Amniotic stem cell (primary cell): ENCODE results near the gene ABCC6.
"Not testable (repeated sequence)": the region's sequence is repeated elsewhere in the genome, so short reads cannot be mapped to it uniquely, and the experiment has no call there.

ENCODE experiments used
- DNase-seq: peaks from one replicate; lab custom pipeline; 2025; lab: John Stamatoyannopoulos, UW

The ABCC6 gene

DNA sequence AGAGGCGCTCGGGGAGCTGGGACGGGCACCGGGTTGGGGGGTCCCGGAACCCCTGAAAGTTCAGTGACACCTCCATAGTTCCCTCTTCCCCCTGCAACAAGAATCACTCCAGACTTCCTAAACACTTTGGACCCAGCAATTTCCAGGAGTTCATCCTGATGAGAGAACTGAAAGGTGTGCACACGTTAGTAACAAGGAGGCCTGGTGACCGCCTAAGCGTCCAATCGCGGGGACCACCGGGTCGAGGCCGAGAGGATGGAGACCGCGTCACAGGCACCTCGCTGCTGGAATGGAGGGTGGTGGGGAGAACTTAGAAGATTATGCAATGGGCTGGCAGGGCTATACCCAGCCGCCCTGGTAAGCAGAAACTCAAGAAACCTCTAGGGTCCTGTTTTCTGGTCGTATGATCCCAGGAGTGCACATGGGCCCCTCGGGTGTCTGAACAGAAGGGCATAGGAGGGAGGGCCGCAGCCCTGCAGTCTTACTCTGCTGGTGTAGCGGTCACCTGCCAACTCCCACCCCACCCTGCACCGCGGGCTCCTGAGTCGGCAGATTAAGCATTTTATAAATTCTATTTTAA is 458 bp upstream of the ABCC6 start:
- DNase-seq, result not testable (repeated sequence)

DNA sequence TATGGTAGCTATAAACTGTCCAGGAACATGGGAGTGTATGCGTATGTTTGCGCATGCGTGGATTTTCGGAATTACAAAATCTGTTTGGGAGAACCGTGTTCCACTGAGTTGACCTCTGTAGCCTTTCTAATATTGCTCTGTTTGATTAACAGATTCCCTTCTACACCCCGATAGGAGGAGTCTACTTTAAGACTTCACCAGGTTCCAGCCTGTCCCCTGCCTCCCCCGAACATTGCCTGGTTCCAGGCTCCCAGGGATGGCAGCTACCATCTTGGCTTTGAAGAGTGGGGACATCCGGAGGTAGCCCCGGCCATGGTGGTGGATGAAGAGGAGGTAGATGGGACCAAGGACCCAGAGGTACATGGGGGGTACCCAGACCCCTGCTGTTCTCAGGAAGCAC is 1.9 kb downstream of the ABCC6 start:
- not testable (repeated sequence) for DNase-seq

DNA sequence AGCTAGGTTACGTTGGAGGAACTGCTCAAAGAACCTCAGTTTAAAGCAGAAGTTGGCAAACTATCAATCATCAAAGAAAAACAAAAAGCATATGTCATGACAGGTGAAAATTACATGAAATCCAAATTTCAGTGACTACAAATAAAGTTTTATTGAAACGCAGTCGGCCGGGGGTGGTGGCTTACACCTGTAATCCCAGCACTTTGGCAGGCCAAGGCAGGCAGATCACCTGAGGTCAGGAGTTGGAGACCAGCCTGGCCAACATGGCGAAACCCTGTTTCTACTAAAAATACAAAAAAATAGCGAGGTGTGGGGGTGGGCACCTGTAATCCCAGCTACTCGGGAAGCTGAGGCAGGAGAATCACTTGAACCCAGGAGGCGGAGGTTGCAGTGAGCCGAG is 2.8 kb downstream of the ABCC6 start:
- DNase-seq, result not testable (repeated sequence)

DNA sequence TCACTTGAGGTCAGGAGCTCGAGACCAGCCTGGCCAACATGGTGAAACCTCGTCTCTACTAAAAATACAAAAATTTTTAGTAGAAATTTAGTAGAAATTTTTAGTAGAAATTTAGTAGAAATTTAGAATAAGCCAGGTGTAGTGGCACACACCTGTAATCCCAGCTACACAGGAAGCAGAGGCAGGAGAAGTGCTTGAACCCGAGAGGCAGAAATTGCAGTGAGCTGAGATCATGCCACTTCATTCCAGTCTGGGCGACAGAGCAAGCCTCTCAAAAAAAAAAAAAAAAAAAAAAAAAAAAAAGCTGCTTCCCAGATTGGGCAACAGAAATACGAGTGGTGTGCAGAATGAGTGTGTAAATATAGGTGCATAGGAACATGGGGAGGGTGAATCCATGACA is 4.5 kb downstream of the ABCC6 start:
- not testable (repeated sequence) for DNase-seq

DNA sequence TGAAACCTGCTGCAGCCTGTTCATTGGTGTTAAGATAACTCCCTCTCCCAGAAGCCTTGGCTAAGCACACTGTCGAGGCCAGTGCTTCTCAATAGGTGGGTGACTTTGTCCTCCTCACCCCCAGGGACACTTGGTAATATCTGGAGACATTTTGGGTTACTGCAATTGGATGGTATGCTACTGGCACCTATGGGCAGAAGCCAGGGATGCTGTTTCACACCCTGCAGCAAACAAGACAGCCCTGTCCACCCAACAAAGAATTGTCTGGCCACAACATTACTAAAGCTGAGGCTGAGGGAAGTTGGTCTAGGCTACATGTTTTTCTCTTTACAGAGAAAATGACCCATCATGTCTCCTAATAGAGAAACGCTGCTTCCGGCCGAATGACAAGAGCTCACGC is 4.9 kb downstream of the ABCC6 start:
- DNase-seq, result not testable (repeated sequence)

DNA sequence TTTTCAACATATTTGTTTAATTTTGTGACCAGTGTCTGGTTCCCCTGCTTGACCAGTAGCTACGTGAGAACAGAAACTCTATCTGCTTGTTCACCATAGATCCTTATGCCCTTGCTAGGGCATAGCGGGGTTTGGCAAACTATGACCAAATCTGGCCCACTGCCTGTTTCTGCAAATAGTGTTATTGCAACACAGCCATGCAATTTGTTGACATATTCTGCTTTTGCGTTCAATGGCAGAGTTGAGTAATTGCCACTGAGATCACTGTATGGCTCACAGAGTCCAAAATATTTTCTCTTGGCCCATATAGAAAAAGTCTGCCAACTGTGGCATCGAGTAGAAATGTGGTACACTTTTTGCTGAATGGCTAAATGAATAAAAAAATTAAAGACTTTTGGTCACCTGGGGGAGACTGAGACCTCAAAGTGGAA is 9.4 kb downstream of the ABCC6 start:
- not testable (repeated sequence) for DNase-seq

DNA sequence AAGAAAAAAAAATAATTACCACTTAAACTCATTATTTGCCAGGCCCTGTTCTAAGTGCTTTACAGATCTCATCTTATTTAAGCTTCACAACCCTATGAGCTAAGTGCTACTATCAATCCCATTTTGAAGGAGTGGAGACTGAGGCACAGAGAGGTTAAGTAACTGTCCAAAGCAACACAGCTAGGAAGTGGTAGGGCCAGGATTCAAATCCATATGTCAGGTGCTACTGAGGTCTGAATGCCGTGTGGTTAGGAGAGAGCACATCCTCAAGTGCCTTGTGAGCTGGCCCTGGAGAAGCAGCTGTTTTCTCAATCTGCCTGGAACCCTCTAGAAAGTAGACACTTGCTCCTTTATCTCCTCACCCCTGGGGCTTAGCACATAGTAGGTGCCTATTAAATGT is 11.9 kb downstream of the ABCC6 start:
- DNase-seq, result not testable (repeated sequence)

DNA sequence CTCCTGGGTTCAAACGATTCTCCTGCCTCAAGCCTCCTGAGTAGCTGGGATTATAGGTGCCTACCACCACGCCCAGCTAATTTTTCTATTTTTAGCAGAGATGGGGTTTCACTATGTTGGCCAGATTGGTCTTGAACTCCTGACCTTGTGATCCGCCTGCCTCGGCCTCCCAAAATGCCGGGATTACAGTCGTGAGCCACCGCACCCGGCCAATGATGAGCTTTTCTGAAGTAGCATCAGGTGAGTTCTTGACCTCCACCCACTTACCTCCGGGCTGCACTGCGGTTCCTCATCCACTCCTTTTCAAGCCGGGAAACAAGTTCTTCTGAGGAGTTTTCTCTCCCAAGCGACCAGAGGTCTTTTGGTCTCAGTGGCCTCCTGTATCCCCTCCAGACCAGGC is 14.8 kb downstream of the ABCC6 start:
- DNase-seq, result not testable (repeated sequence)

DNA sequence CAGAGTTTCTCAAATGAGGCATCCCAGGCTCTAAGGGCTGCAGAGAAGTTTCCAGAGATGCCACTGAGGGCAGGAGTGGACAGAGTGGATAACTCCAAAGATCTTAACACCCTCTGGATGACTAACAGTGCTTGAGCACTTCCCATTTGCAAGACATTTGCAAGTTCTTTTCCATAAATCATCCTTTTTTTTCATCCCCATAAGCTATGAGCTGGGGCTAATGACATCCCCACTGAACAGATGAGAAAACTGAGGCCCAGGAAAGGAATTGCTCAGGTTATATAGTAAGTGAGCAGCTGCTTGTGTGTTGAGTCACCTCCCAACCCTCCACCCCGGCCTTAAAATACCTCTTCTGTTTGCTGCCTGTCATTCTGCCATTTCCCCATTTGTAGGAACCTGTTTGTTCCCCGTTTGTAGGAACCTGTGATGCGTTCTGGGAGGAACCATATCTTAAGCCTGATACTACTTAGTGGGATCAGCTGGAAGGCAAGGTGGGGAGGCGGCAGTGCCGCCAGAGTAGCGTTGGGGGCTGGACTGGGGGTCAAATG is 15.4 kb downstream of the ABCC6 start:
- DNase-seq, result not testable (repeated sequence)

DNA sequence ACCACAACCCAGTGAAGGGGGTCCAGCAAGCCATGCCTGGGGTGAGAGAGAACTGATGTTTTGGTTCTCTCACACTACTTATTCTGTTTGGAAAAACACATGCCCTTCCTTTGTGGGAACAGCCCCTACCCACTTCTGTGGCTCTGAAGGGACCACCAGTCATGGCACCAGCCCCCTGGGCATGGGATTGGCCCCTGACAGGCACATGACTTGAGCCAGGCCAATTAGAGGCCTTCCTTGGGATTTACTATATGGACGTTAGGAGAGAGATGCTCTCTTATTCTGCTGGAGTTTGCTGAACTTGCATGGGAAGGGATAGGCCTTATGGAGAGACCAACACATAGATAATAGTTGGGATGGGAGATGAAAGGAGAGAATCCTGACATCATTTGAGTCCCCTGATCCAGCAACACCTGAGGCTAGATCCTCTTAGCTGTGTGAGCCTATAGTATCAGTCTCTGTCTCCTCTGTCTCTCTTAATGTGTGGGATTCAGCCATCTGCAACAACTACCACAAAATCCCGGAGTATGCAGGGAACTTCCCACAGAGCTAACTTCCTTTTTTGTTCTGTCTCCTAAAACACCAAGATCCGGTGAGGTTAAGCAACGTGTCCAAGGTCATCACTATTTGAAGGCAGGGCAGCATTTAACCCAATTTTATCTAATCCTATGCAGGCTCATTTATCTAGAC is 16.1 kb downstream of the ABCC6 start:
- not testable (repeated sequence) for DNase-seq

DNA sequence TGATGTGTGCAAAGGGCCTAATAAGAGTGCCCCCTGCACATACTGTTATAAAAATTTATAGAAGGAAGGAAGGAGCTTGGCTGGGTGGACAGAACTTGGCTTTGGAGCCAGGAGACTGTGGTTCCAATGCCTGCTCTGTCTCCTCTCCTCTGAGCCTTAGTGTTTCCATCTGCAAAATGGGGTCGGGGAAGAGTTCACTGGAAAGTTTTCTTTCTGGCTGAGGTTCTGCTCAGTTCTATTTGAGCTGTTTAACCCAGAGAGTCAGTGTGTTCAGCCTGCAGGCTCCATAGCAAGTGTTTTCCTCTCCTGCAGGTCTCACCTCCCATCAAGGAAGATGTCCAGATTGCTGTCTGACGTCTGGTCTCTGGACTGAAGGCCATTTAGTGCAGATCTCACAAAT is 17.4 kb downstream of the ABCC6 start:
- DNase-seq, result not testable (repeated sequence)

DNA sequence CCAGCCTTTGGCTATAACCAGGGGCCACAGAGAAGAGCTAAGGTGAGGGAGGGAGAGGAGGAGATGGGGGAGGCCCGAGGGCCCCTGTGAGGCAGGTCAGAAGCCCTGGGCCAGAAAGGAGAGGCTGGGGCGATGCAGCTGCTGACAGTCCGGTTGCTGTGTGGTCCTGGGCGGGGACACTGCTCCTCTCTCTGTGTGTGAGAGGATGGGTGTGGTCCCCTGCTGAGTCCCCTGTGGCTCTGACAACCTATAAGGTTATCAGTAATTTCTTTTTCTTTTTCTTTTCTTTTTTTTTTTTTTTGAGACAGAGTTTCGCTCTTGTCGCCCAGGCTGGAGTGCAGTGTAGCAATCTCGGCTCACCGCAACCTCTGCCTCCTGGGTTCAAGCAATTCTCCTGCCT is 18.7 kb downstream of the ABCC6 start:
- DNase-seq, result not testable (repeated sequence)

DNA sequence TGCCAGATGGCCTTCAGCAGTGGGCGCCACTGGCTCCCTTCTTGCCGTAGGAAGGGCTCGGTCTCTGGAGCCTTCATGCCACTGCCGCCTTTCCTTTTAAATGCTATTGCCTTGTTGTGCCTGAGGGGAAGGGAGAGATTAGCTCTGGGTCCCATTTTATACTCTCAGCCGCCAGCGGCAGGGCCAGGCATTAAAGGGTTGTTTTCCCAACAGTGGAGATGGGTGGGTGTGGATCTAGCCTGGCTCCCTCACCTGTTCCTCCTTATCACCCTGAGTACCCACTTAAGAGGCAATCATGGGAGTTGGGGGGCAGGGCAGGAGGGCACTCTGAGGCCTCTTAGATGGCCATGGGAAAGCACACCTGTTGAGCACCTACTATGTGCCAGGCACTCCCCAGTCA is 19.8 kb downstream of the ABCC6 start:
- DNase-seq, result not testable (repeated sequence)

DNA sequence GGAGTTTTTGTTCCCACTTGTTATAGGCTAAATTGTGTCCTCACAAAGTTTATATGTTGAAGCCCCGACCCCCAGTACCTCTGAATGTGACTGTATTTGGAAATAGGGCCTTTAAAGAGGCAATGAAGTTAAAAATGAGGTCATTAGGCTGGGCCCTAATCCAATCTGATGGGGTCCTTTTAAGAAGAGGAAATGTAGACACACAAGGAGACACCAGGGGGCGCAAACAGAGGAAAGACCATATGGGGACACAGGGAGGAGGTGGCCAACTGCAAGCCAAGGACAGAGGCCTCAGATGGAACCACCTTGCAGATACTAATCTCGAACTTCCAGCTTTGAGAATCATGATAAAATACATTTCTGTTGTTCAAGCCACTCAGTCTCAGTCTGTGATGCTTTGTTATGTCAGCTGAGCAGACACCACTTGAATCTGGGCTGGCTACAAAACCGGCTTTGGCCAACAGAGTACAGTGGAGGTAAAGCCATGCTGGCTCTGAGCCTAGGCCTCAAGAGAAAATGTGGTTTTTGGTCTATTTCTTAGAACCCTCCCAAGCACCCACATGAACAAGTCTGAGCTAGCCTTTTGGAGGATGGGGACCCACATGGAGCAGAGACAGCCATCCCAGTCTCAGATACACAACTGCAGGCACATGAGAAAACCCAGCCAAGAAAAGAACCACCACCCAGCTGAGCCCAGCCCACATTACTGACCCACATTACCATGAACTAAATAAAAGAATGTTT is 20.7 kb downstream of the ABCC6 start:
- DNase-seq, result not testable (repeated sequence)

DNA sequence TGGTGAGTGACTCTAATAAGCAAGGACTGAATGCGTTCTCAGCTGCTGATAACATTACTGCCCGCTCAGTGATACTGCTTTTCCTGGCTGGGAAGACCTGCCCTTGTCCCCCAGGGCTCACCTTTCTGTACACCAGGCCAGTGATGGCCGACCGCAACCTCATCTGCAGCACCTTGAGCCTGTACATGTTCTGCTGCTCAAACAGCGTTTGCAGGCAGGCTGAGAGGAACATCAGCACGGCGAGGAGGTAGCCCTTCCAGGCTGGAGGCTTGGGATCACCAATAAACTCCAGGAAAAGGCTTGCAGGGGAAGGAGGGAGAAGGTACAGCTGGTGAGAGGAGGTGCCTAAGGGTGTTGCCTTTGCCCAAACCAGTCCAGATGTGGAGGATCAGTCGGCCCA is 21.4 kb downstream of the ABCC6 start:
- DNase-seq, result not testable (repeated sequence)

DNA sequence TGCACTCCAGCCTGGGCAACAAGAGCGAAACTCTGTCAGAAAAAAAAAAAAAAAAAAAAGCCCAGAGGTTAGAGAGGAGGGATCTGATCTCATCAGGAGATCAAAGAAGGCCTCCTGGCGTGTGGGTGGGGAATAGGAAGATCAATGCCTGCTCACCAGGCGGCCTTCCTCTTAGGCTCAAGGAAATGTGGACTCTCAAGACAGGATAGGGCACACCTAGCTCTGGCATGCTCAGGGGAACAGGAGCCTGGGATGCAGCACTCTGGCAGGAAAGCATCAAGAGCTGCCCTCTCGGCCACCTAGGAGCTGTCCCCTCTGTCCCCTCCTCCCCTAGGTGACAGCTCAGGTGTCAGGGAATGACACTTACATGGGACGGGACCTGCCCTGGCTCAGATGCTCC is 22.9 kb downstream of the ABCC6 start:
- DNase-seq, result not testable (repeated sequence)

DNA sequence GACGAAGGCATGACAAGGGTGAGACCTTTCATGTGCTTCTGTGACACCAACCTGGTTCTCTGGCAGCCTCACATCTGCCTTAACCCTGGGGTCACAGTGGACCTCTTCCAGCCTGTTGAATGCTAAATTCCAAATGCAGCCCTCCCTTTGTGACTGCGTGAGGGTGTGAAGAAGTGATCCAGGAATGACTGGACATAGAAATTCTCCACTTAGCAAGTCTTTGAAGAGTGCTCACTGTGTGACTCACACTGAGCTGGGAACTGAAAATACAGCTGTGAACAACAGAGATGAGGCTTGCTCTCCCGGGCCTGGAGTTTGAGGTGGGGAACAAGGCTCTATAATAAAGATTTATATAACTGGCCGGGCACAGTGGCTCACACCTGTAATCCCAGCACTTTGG is 23.9 kb downstream of the ABCC6 start:
- DNase-seq, result not testable (repeated sequence)

DNA sequence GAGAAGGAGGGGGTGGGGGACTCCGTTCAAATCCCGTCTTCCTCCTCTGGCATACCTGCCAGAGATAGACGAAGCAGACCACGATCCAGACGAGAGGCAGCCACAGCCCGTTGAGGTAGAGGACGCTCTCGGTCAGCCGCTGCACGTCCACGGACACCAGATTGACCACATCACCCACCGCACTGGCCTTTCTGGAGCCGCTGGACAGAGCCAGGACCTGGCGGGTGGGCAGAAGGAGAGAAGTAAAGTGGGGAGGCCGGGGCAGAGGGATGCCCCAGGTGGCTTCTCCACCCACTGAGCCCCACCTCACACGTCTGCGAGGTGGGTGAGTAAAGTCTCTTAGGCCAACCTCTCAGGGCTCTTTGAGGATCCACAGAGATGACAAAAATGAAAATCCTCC is 25.3 kb downstream of the ABCC6 start:
- DNase-seq, result no peak

DNA sequence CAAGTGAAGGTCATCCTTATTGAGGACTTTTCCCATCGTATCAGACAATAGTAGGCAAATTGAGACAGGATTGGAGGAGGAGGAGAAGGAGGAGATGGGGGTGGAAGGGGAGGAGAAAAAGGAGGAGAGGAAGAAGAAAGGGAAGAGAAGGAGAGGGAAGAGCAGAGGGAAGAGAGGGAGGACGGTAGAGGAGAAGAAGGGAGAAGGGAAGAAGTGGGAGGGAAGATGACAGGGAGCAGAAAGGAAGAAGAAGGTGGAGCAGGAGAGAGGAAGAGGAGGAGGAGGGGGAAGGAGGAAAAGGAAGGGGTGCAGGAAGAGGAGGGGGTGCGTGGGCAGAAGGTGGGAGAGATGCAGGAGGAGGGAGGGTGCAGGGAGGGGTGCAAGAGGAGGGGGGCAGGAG is 26.0 kb downstream of the ABCC6 start:
- DNase-seq, result no peak

DNA sequence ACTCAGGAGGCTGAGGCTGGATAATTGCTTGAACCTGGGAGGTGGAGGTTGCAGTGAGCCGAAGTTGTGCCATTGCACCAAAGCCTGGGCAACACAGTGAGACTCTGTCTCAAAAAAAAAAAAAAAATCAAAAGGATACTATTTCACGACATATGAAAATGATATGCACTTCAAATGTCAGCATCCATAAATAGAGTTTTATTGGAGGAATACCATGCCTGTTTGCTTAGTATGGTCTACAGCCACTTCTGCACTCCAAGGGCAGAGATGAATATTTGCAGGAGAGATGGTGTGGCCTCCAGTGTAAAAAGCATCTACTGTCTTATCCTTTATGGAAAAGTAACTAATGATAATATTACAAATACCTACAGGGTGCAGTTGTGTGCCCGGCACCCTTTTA is 27.2 kb downstream of the ABCC6 start:
- DNase-seq, result no peak

DNA sequence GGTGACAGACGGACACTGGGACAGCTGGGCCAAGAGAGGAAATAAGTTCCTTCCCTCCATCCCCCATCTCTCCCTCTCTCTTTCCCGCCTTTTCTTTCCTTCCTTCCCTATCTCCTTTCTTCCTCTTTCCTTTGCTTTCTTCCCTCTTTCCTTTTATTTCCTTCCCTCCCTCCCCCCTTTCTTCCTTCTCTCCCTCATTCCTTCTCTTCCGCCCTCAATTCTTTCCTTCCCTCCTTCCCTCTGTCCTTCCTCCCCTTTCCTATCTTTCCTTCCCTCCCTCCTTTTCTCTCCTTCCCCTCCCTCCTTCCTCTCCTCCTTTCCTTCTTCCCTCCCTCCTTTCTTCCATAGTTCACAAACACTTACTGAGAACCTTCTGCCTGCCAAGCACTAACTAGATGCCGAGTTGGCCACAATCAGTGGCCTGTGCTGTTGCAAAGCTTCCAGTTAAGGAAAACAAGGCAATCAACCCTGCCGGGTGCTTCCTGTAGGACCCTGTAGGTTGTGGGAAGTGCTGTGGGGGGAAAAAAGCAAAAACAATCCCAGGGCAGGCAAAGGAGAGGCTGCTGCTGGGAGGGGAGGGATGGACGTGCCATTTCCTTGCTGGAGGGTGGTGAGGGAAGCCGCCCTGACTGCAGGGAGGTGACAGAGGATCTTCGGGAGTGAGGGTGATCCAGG is 31.7 kb downstream of the ABCC6 start:
- DNase-seq, result no peak

DNA sequence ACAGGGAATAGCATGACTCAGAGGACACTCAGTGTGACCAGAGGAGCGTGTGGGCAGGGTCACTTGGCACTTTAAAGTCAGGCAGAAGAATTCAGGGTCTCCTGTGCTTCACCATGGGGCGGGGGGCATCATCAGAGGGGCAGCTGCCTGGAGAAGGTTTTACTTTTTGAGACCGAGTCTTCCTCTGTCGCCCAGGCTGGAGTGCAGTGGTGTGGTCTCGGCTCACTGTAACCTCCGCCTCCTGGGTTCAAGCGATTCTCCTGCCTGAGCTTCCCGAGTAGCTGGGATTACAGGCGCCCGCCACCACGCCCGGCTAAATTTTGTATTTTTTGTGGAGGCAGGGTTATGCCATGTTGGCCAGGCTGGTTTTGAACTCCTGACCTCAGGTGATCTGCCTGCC is 32.3 kb downstream of the ABCC6 start:
- DNase-seq, result not testable (repeated sequence)
